WERI-Rb-1 (cell line): ENCODE results near the gene NEK11.

ENCODE experiments used
- DNase-seq: peaks from one replicate; pipeline ENCODE4 v3.0.0-alpha.2; 2020
- H3K27ac ChIP-seq: fragments of 250-450 bp; sonication (Bioruptor Pico); 2 replicates; pipeline ENCODE4 v1.5.1; 2020; ENCODE audit warnings: mild to moderate bottlenecking, moderate library complexity
- H3K27me3 ChIP-seq: fragments of 250-450 bp; sonication (Bioruptor Pico); 2 replicates; pipeline ENCODE4 v1.5.1; 2021; ENCODE audit warnings: mild to moderate bottlenecking, low read depth, moderate library complexity; ENCODE audit not compliant: insufficient read depth, severe bottlenecking
- H3K36me3 ChIP-seq: fragments of 250-450 bp; sonication (Bioruptor Pico); 2 replicates; pipeline ENCODE4 v1.5.1; 2020; ENCODE audit warnings: mild to moderate bottlenecking, moderate library complexity
- H3K4me3 ChIP-seq: 2 replicates; pipeline ENCODE4 v1.5.1; 2011; ENCODE audit warnings: low read depth, mild to moderate bottlenecking, control low read depth, low read length
- H3K9me3 ChIP-seq: fragments of 250-450 bp; sonication (Bioruptor Pico); 2 replicates; pipeline ENCODE4 v1.5.1; 2021; ENCODE audit warnings: mild to moderate bottlenecking, moderate library complexity; ENCODE audit not compliant: severe bottlenecking
- TF ChIP-seq, protein P1 (sequence below): IDR thresholded peaks from 2 replicates; pipeline ENCODE4 v1.5.1; 2011; ENCODE audit warnings: low read depth, mild to moderate bottlenecking, control low read depth, inconsistent platforms, low read length

Gene NEK11

DNA sequence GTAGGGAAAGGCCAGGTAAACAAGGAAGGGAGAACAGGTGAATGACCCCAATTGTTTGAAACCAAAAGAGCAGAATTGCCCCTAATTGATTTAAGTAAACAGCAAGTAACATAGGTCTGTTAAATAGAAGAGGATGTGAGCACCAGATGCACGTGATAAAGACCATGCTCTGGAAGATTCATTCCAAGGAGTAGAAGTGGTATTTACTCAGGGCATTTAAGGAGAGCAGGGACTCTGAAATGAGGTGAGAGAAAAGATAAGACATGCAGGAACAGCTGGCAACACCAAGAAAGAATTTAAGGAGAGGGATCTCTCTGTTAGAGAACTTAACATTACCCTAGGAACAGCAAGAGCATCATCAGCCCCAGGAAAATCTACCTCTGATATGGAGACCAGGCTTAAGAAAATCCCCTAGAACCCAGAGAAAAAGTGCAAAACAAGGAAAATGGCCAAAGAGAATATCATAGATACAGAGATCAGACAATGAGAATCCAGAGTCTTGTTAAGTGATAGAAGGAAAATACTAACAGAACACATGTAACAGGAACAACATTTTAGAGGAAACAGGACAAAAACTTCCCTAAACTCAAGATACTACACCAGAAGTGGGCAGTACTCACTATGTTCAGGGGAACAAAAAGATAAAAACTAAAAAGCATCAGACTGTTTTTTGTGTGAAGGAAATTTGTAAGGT is 361.3 kb downstream of the NEK11 start:
- DNase-seq = no peak
- no peak overlapping the region for H3K4me3 ChIP-seq
- H3K27ac ChIP-seq = no peak overlapping the region
- no peaks in the 10 kb centered on the region for H3K27me3 ChIP-seq
- peaks cover 18% of the 10 kb centered on the region for H3K36me3 ChIP-seq
- TF ChIP-seq, protein P1, sequence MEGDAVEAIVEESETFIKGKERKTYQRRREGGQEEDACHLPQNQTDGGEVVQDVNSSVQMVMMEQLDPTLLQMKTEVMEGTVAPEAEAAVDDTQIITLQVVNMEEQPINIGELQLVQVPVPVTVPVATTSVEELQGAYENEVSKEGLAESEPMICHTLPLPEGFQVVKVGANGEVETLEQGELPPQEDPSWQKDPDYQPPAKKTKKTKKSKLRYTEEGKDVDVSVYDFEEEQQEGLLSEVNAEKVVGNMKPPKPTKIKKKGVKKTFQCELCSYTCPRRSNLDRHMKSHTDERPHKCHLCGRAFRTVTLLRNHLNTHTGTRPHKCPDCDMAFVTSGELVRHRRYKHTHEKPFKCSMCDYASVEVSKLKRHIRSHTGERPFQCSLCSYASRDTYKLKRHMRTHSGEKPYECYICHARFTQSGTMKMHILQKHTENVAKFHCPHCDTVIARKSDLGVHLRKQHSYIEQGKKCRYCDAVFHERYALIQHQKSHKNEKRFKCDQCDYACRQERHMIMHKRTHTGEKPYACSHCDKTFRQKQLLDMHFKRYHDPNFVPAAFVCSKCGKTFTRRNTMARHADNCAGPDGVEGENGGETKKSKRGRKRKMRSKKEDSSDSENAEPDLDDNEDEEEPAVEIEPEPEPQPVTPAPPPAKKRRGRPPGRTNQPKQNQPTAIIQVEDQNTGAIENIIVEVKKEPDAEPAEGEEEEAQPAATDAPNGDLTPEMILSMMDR = no peak
- no peaks in the 10 kb centered on the region for H3K9me3 ChIP-seq

- no peak overlapping the region for H3K4me3 ChIP-seq
- no peak for DNase-seq
- H3K36me3 ChIP-seq = peaks cover 14% of the 10 kb centered on the region
- TF ChIP-seq, protein P1 = no peak
- no peak overlapping the region for H3K27ac ChIP-seq
- no peaks in the 10 kb centered on the region for H3K27me3 ChIP-seq
- no peaks in the 10 kb centered on the region for H3K9me3 ChIP-seq
These were observed 361.8 kb downstream of the NEK11 start for GRCh38 chr3:131388490-131388799.

GRCh38 chr3:131390331-131390730 is 363.7 kb downstream of the NEK11 start:
- H3K27ac ChIP-seq = no peak overlapping the region
- H3K27me3 ChIP-seq = no peaks in the 10 kb centered on the region
- H3K36me3 ChIP-seq = 0 out of 2 replicates have a peak, but pooled peaks cover 6% of the 10 kb centered on the region
- no peak for DNase-seq
- TF ChIP-seq, protein P1 = no peak
- H3K4me3 ChIP-seq = no peak overlapping the region
- no peaks in the 10 kb centered on the region for H3K9me3 ChIP-seq

GRCh38 chr3:131393051-131393450 is 366.4 kb downstream of the NEK11 start:
- no peak overlapping the region for H3K4me3 ChIP-seq
- no peak for DNase-seq
- TF ChIP-seq, protein P1 = no peak

GRCh38 chr3:131393868-131394267 is 367.2 kb downstream of the NEK11 start:
- Histone ChIP-seq H3K27me3 (no peaks in the 10 kb centered on the region), H3K9me3 (no peaks in the 10 kb centered on the region), H3K27ac (no peak overlapping the region), H3K36me3 (no peaks in the 10 kb centered on the region), H3K4me3 (no peak overlapping the region)
- peak; percentile 26 for DNase-seq
- TF ChIP-seq, protein P1 = no peak

More at GRCh38 chr3:131393051-131393450, 366.4 kb downstream of the NEK11 start:
- Histone ChIP-seq H3K36me3 (no peaks in the 10 kb centered on the region), H3K27me3 (no peaks in the 10 kb centered on the region), H3K9me3 (no peaks in the 10 kb centered on the region), H3K27ac (no peak overlapping the region)

GRCh38 chr3:131394400-131394799 is 367.7 kb downstream of the NEK11 start:
- Histone ChIP-seq H3K36me3 (no peaks in the 10 kb centered on the region), H3K9me3 (no peaks in the 10 kb centered on the region), H3K27me3 (no peaks in the 10 kb centered on the region), H3K4me3 (no peak overlapping the region), H3K27ac (no peak overlapping the region)
- TF ChIP-seq, protein P1 = no peak
- no peak for DNase-seq
